NOMO-1 treated with dmso at 0.1 percent for 144 hours (cell line): Measurements from ENCODE around the gene RAB4B.
"Not testable (repeated sequence)": the region's sequence is repeated elsewhere in the genome, so short reads cannot be mapped to it uniquely, and the experiment has no call there.

ENCODE experiments used
- DNase-seq: peaks from one replicate; lab custom pipeline; 2025; ENCODE audit not compliant: unreplicated experiment; lab: John Stamatoyannopoulos, UW

Gene RAB4B

GRCh38 chr19:40815223-40815622 lies 37.2 kb downstream of the RAB4B start:
- no peak for DNase-seq

- DNase-seq: not testable (repeated sequence)
Measured at GRCh38 chr19:40818480-40819399, 40.7 kb downstream of the RAB4B start.

GRCh38 chr19:40819479-40820234 lies 41.6 kb downstream of the RAB4B start:
- DNase-seq: not testable (repeated sequence)

GRCh38 chr19:40822161-40822560 lies 44.1 kb downstream of the RAB4B start:
- no peak for DNase-seq

- DNase-seq: peak; percentile 49
Measured at GRCh38 chr19:40822704-40823553, 44.9 kb downstream of the RAB4B start.

GRCh38 chr19:40824916-40825315 lies 46.9 kb downstream of the RAB4B start:
- not testable (repeated sequence) for DNase-seq

GRCh38 chr19:40825460-40826095 lies 47.5 kb downstream of the RAB4B start:
- DNase-seq: not testable (repeated sequence)

- not testable (repeated sequence) for DNase-seq
Measured at GRCh38 chr19:40826312-40826698, 48.3 kb downstream of the RAB4B start.

GRCh38 chr19:40826699-40827385 lies 48.8 kb downstream of the RAB4B start:
- not testable (repeated sequence) for DNase-seq

GRCh38 chr19:40827386-40828247 lies 49.6 kb downstream of the RAB4B start:
- DNase-seq: no peak

- DNase-seq: no peak
Measured at GRCh38 chr19:40829205-40829604, 51.2 kb downstream of the RAB4B start.

GRCh38 chr19:40830741-40831140 lies 52.7 kb downstream of the RAB4B start:
- DNase-seq: not testable (repeated sequence)

- DNase-seq: peak; percentile 53
Measured at GRCh38 chr19:40831502-40832430, 53.7 kb downstream of the RAB4B start.

- DNase-seq: not testable (repeated sequence)
Measured at GRCh38 chr19:40832431-40832790, 54.4 kb downstream of the RAB4B start.

- not testable (repeated sequence) for DNase-seq
Measured at GRCh38 chr19:40833728-40834533, 55.9 kb downstream of the RAB4B start.

GRCh38 chr19:40836754-40837429 lies 58.8 kb downstream of the RAB4B start:
- no peak for DNase-seq

- DNase-seq: not testable (repeated sequence)
Measured at GRCh38 chr19:40838477-40838876, 60.4 kb downstream of the RAB4B start.
